Neutrophil (primary cell): ENCODE results near the gene LRRC37A3.
"Not testable (repeated sequence)": the region's sequence is repeated elsewhere in the genome, so short reads cannot be mapped to it uniquely, and the experiment has no call there.

Experiments
- H3K27ac ChIP-seq: fragments of 200-600 bp; sonication (generic); 2 replicates; pipeline ENCODE4 v1.5.1; 2016; ENCODE audit warnings: mild to moderate bottlenecking, moderate library complexity
- H3K27me3 ChIP-seq: fragments of 200-600 bp; sonication (generic); 2 replicates; pipeline ENCODE4 v1.6.0; 2016; ENCODE audit warnings: mild to moderate bottlenecking
- H3K36me3 ChIP-seq: fragments of 200-600 bp; sonication (generic); 2 replicates; pipeline ENCODE4 v1.5.1; 2017
- H3K4me1 ChIP-seq, 2 experiments: fragments of 200-600 bp in 1 of 2; sonication (generic) in 1 of 2; 1 replicate in 1 of 2; 2 replicates in 1 of 2; pipeline versions ENCODE4 v1.5.1 to v1.6.1; 2013 to 2016; ENCODE audit warnings: low read depth in 1 of 2, low read length in 1 of 2, mild to moderate bottlenecking in 1 of 2, moderate library complexity in 1 of 2; ENCODE audit not compliant: control insufficient read depth in 1 of 2, insufficient read depth in 1 of 2
- H3K4me3 ChIP-seq, 2 experiments: fragments of 200-600 bp in 1 of 2; sonication (generic) in 1 of 2; 1 replicate in 1 of 2; 2 replicates in 1 of 2; pipeline ENCODE4 v1.5.1; 2013 to 2016; ENCODE audit warnings: low read depth in 1 of 2, low read length in 1 of 2, mild to moderate bottlenecking in 1 of 2, moderate library complexity in 1 of 2
- H3K9me3 ChIP-seq: fragments of 200-600 bp; sonication (generic); 2 replicates; pipeline ENCODE4 v1.5.1; 2016
- CTCF ChIP-seq: fragments of 200-600 bp; sonication (generic); IDR thresholded peaks from 2 replicates; pipeline ENCODE4 v1.5.1; 2016; ENCODE audit warnings: antibody characterized with exemption

The LRRC37A3 gene

GRCh38 chr17:64909511-64910190 lies 9.6 kb downstream of the LRRC37A3 start:
- H3K27me3 ChIP-seq, H3K9me3 ChIP-seq, H3K4me3 ChIP-seq, H3K36me3 ChIP-seq: not testable (repeated sequence)
- H3K4me1 ChIP-seq: peaks cover 0 to 15% of the 10 kb centered on the region in 2 experiments
- peak overlapping the region; percentile 68 for H3K27ac ChIP-seq

GRCh38 chr17:64904069-64904468 lies 15.2 kb downstream of the LRRC37A3 start:
- H3K4me3 ChIP-seq, H3K9me3 ChIP-seq, H3K27me3 ChIP-seq, H3K27ac ChIP-seq, H3K4me1 ChIP-seq, H3K36me3 ChIP-seq: not testable (repeated sequence)

GRCh38 chr17:64897136-64897535 lies 22.1 kb downstream of the LRRC37A3 start:
- not testable (repeated sequence) for H3K27me3 ChIP-seq, H3K27ac ChIP-seq

GRCh38 chr17:64874210-64874609 lies 45.1 kb downstream of the LRRC37A3 start:
- not testable (repeated sequence) for H3K27ac ChIP-seq, H3K27me3 ChIP-seq, H3K36me3 ChIP-seq, H3K4me3 ChIP-seq, H3K9me3 ChIP-seq, H3K4me1 ChIP-seq

More at GRCh38 chr17:64897136-64897535, 22.1 kb downstream of the LRRC37A3 start:
- H3K9me3 ChIP-seq, H3K36me3 ChIP-seq, H3K4me1 ChIP-seq, H3K4me3 ChIP-seq: not testable (repeated sequence)

GRCh38 chr17:64847504-64848466 lies 71.5 kb downstream of the LRRC37A3 start:
- H3K27ac ChIP-seq, H3K9me3 ChIP-seq, H3K36me3 ChIP-seq, H3K4me3 ChIP-seq, H3K27me3 ChIP-seq: not testable (repeated sequence)
- peaks cover 22 to 25% of the 10 kb centered on the region in 2 experiments for H3K4me1 ChIP-seq
- TF ChIP-seq CTCF: peak; percentile 69

GRCh38 chr17:64846892-64847291 lies 72.4 kb downstream of the LRRC37A3 start:
- not testable (repeated sequence) for H3K27ac ChIP-seq, H3K9me3 ChIP-seq

GRCh38 chr17:64843918-64844317 lies 75.4 kb downstream of the LRRC37A3 start:
- H3K4me3 ChIP-seq, H3K9me3 ChIP-seq, H3K27me3 ChIP-seq, H3K36me3 ChIP-seq: not testable (repeated sequence)
- Histone ChIP-seq H3K4me1 (peaks cover 53 to 58% of the 10 kb centered on the region in 2 experiments), H3K27ac (peak overlapping the region; percentile 63)

More at GRCh38 chr17:64846892-64847291, 72.4 kb downstream of the LRRC37A3 start:
- not testable (repeated sequence) for H3K4me3 ChIP-seq, H3K27me3 ChIP-seq, H3K36me3 ChIP-seq
- H3K4me1 ChIP-seq: peaks cover 31 to 34% of the 10 kb centered on the region in 2 experiments

GRCh38 chr17:64842900-64843299 lies 76.4 kb downstream of the LRRC37A3 start:
- H3K27ac ChIP-seq: peak overlapping the region; percentile 63
- not testable (repeated sequence) for H3K27me3 ChIP-seq, H3K36me3 ChIP-seq, H3K4me3 ChIP-seq, H3K9me3 ChIP-seq
- H3K4me1 ChIP-seq: peaks cover 54 to 59% of the 10 kb centered on the region in 2 experiments

- H3K27ac ChIP-seq: peak overlapping the region; percentile 74
- peak overlapping the region in 1 of 2 experiments; percentile 10 for H3K4me3 ChIP-seq
- not testable (repeated sequence) for H3K27me3 ChIP-seq, H3K9me3 ChIP-seq, H3K36me3 ChIP-seq
- H3K4me1 ChIP-seq: peaks cover 47 to 53% of the 10 kb centered on the region in 2 experiments
These were observed 78.3 kb downstream of the LRRC37A3 start for GRCh38 chr17:64840960-64841359.

GRCh38 chr17:64838513-64838912 lies 80.8 kb downstream of the LRRC37A3 start:
- H3K4me1 ChIP-seq: peaks cover 65 to 71% of the 10 kb centered on the region in 2 experiments
- H3K4me3 ChIP-seq: peak overlapping the region in 1 of 2 experiments; percentile 69
- H3K36me3 ChIP-seq, H3K9me3 ChIP-seq, H3K27me3 ChIP-seq: not testable (repeated sequence)
- peak overlapping the region; percentile 90 for H3K27ac ChIP-seq

GRCh38 chr17:64837018-64837761 lies 82.1 kb downstream of the LRRC37A3 start:
- H3K9me3 ChIP-seq, H3K27me3 ChIP-seq, H3K36me3 ChIP-seq: not testable (repeated sequence)
- peaks cover 67 to 71% of the 10 kb centered on the region in 2 experiments for H3K4me1 ChIP-seq
- H3K27ac ChIP-seq: peak overlapping the region; percentile 90
- H3K4me3 ChIP-seq: peak overlapping the region; percentile 69 to 76

GRCh38 chr17:64836623-64837017 lies 82.7 kb downstream of the LRRC37A3 start:
- H3K36me3 ChIP-seq, H3K9me3 ChIP-seq, H3K27me3 ChIP-seq: not testable (repeated sequence)
- Histone ChIP-seq H3K4me3 (peak overlapping the region; percentile 69 to 76), H3K27ac (peak overlapping the region; percentile 90), H3K4me1 (peaks cover 62 to 65% of the 10 kb centered on the region in 2 experiments)
